ENCODE measurements around the gene PKD2. TPM values are rescaled to one million over a fixed set of nuclear protein-coding genes. Genes with fewer than 3 reads are reported as not detected.
A peak's percentile ranks its signal among the peaks of the same experiment; 100 is the strongest.

The PKD2 gene
- total RNA-seq, 1 donor: 106 TPM

- H4K20me1 ChIP-seq (ENCODE audit: insufficient read depth, low read length): no peaks in the 10 kb centered on the region
- H3K27me3 ChIP-seq (ENCODE audit: insufficient read depth, low read length): no peaks in the 10 kb centered on the region
- H3K4me3 ChIP-seq (ENCODE audit: insufficient read depth, low read length): no peak overlapping the region
- H2AFZ ChIP-seq (ENCODE audit: low read length): no peak overlapping the region
- no peak overlapping the region for H3K4me2 ChIP-seq (ENCODE audit: insufficient read depth, low read length)
- H3K9me3 ChIP-seq (ENCODE audit: low read depth, low read length): no peaks in the 10 kb centered on the region
- H3K36me3 ChIP-seq (ENCODE audit: insufficient read depth, low read length): no peaks in the 10 kb centered on the region
- H3K4me1 ChIP-seq (ENCODE audit: insufficient read depth, low read length): peaks cover 46% of the 10 kb centered on the region
- no peaks in the 10 kb centered on the region for H3K79me2 ChIP-seq (ENCODE audit: insufficient read depth, low read length)
- H3K27ac ChIP-seq (ENCODE audit: low read depth, low read length): peak overlapping the region; percentile 10
- TF ChIP-seq, protein P1, sequence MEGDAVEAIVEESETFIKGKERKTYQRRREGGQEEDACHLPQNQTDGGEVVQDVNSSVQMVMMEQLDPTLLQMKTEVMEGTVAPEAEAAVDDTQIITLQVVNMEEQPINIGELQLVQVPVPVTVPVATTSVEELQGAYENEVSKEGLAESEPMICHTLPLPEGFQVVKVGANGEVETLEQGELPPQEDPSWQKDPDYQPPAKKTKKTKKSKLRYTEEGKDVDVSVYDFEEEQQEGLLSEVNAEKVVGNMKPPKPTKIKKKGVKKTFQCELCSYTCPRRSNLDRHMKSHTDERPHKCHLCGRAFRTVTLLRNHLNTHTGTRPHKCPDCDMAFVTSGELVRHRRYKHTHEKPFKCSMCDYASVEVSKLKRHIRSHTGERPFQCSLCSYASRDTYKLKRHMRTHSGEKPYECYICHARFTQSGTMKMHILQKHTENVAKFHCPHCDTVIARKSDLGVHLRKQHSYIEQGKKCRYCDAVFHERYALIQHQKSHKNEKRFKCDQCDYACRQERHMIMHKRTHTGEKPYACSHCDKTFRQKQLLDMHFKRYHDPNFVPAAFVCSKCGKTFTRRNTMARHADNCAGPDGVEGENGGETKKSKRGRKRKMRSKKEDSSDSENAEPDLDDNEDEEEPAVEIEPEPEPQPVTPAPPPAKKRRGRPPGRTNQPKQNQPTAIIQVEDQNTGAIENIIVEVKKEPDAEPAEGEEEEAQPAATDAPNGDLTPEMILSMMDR (IDR thresholded peaks at IDR 0.05; ENCODE audit: extremely low read depth, low read depth, low read length): no peak
- no peak for DNase-seq (ENCODE audit: insufficient read length, low spot score, missing footprints)
Measured at GRCh38 chr4:88109123-88109881, 101.9 kb downstream of the PKD2 start.

- no peaks in the 10 kb centered on the region for H3K27me3 ChIP-seq (ENCODE audit: insufficient read depth, low read length)
- H3K4me2 ChIP-seq (ENCODE audit: insufficient read depth, low read length): no peak overlapping the region
- no peak overlapping the region for H2AFZ ChIP-seq (ENCODE audit: low read length)
- H3K27ac ChIP-seq (ENCODE audit: low read depth, low read length): no peak overlapping the region
- no peak overlapping the region for H3K4me3 ChIP-seq (ENCODE audit: insufficient read depth, low read length)
- DNase-seq (ENCODE audit: insufficient read length, low spot score, missing footprints): no peak
- peaks cover 33% of the 10 kb centered on the region for H3K4me1 ChIP-seq (ENCODE audit: insufficient read depth, low read length)
- no peaks in the 10 kb centered on the region for H3K79me2 ChIP-seq (ENCODE audit: insufficient read depth, low read length)
- TF ChIP-seq, protein P1 (IDR thresholded peaks at IDR 0.05; ENCODE audit: extremely low read depth, low read depth, low read length): no peak
- H3K36me3 ChIP-seq (ENCODE audit: insufficient read depth, low read length): no peaks in the 10 kb centered on the region
- no peaks in the 10 kb centered on the region for H4K20me1 ChIP-seq (ENCODE audit: insufficient read depth, low read length)
- H3K9me3 ChIP-seq (ENCODE audit: low read depth, low read length): no peaks in the 10 kb centered on the region
Measured at GRCh38 chr4:88110826-88111225, 103.4 kb downstream of the PKD2 start.

DNA sequence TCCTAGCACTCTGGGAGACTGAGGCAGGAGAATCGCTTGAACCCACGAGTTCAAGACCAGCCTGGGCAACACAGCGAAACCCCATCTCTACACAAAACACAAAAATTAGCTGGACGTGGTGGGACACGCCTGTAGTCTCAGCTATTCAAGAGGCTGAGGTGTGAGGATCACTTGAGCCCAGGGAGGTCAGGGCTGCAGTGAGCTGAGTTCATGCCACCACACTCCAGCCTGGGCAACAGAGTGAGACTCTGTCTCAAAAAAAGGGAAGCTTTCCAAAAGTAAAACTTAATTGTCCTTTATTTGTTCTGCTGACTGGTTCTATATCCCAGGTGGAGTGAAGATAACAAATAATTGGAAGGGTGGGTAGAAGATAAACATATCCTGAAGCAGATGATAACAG lies 105.4 kb downstream of the PKD2 start:
- Histone ChIP-seq H2AFZ (ENCODE audit: low read length) (no peak overlapping the region), H3K4me1 (ENCODE audit: insufficient read depth, low read length) (peaks cover 14% of the 10 kb centered on the region), H3K4me2 (ENCODE audit: insufficient read depth, low read length) (no peak overlapping the region), H3K4me3 (ENCODE audit: insufficient read depth, low read length) (no peak overlapping the region), H4K20me1 (ENCODE audit: insufficient read depth, low read length) (no peaks in the 10 kb centered on the region), H3K27ac (ENCODE audit: low read depth, low read length) (no peak overlapping the region), H3K79me2 (ENCODE audit: insufficient read depth, low read length) (no peaks in the 10 kb centered on the region), H3K36me3 (ENCODE audit: insufficient read depth, low read length) (no peaks in the 10 kb centered on the region), H3K27me3 (ENCODE audit: insufficient read depth, low read length) (no peaks in the 10 kb centered on the region), H3K9me3 (ENCODE audit: low read depth, low read length) (no peaks in the 10 kb centered on the region)
- no peak for DNase-seq (ENCODE audit: insufficient read length, low spot score, missing footprints)
- TF ChIP-seq, protein P1 (IDR thresholded peaks at IDR 0.05; ENCODE audit: extremely low read depth, low read depth, low read length): no peak

DNA sequence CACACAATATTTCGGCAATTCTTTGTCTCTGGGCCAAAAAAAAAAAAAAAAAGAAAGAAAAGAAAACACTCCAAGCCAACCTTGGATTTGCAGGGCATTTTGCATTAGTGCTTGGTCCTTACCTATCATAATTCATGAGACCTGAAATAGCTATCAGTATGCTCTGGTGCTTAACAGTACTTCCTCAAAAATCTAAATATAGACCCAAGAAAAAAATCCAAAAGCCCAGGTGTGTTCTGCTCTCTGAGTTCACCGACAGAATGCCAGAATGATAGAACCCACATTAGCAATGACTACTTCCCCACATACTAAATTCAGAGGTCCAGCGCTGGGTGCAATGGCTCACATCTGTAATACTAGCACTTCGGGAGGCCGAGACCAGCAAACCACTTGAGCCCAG lies 108.2 kb downstream of the PKD2 start:
- DNase-seq (ENCODE audit: insufficient read length, low spot score, missing footprints): no peak
- no peaks in the 10 kb centered on the region for H3K27me3 ChIP-seq (ENCODE audit: insufficient read depth, low read length)
- H4K20me1 ChIP-seq (ENCODE audit: insufficient read depth, low read length): no peaks in the 10 kb centered on the region
- H3K79me2 ChIP-seq (ENCODE audit: insufficient read depth, low read length): no peaks in the 10 kb centered on the region
- TF ChIP-seq, protein P1 (IDR thresholded peaks at IDR 0.05; ENCODE audit: extremely low read depth, low read depth, low read length): no peak
- H3K4me1 ChIP-seq (ENCODE audit: insufficient read depth, low read length): no peaks in the 10 kb centered on the region
- no peak overlapping the region for H3K4me2 ChIP-seq (ENCODE audit: insufficient read depth, low read length)
- no peaks in the 10 kb centered on the region for H3K36me3 ChIP-seq (ENCODE audit: insufficient read depth, low read length)
- H3K9me3 ChIP-seq (ENCODE audit: low read depth, low read length): peaks cover 6% of the 10 kb centered on the region
- no peak overlapping the region for H3K4me3 ChIP-seq (ENCODE audit: insufficient read depth, low read length)
- H3K27ac ChIP-seq (ENCODE audit: low read depth, low read length): no peak overlapping the region
- no peak overlapping the region for H2AFZ ChIP-seq (ENCODE audit: low read length)

All from osteoblast (primary cell).